Upper lobe of left lung (tissue), 6 donors: ENCODE results near the gene THBD. TPM values are rescaled to one million over a fixed set of nuclear protein-coding genes. Genes with fewer than 3 reads are reported as not detected.

Experiments
- ATAC-seq, 2 donors: fragments of 200-7000 bp; cut with Tn5 transposase; one replicate each; pipeline ENCODE4 v1.9.1; 2022; ENCODE audit warnings: mild to moderate bottlenecking in 2 of 2, moderate library complexity in 2 of 2; ENCODE audit not compliant: low FRiP score in 2 of 2
- DNase-seq, 2 donors: peaks; one replicate each; pipeline ENCODE4 v3.0.0-alpha.2; 2019 to 2020
- H3K27ac ChIP-seq, 4 donors: fragments of 200-600 bp; sonication (generic); one replicate each; pipeline ENCODE4 v1.5.1; 2016 to 2019
- H3K27me3 ChIP-seq, 4 donors: fragments of 200-600 bp; sonication (generic); one replicate each; pipeline ENCODE4 v1.5.1; 2017 to 2019
- H3K36me3 ChIP-seq, 4 donors: fragments of 200-600 bp; sonication (generic); one replicate each; pipeline ENCODE4 v1.5.1; 2016 to 2019
- H3K4me1 ChIP-seq, 4 donors: fragments of 200-600 bp; sonication (generic); one replicate each; pipeline ENCODE4 v1.5.1; 2018 to 2019
- H3K4me3 ChIP-seq, 4 donors: fragments of 200-600 bp; sonication (generic); one replicate each; pipeline ENCODE4 v1.5.1; 2017 to 2019; ENCODE audit warnings: mild to moderate bottlenecking in 2 of 4, moderate library complexity in 1 of 4
- H3K9me3 ChIP-seq, 4 donors: fragments of 200-600 bp; sonication (generic); one replicate each; pipeline ENCODE4 v1.5.1; 2018 to 2019
- CTCF ChIP-seq, 6 experiments: fragments of 450-650 bp in 4 of 6; fragments of 200-600 bp in 2 of 6; sonication (generic) in 2 of 6; IDR thresholded peaks; one replicate each; pipeline ENCODE4 v1.5.1; 2016 to 2019; ENCODE audit warnings: antibody characterized with exemption in 6 of 6
- EP300 ChIP-seq, 4 donors: sonication (generic); formaldehyde crosslinking; IDR thresholded peaks; one replicate each; pipeline ENCODE4 v1.5.1; 2017; ENCODE audit warnings: antibody characterized with exemption in 4 of 4, control low read depth in 2 of 4
- POLR2A ChIP-seq, 4 donors: fragments of 450-650 bp; IDR thresholded peaks; one replicate each; pipeline ENCODE4 v1.5.1; 2016 to 2017; ENCODE audit warnings: antibody characterized with exemption in 4 of 4, mild to moderate bottlenecking in 2 of 4
- POLR2AphosphoS5 ChIP-seq, 2 donors: sonication (generic); formaldehyde crosslinking; IDR thresholded peaks; one replicate each; pipeline ENCODE4 v1.5.1; 2017; ENCODE audit warnings: antibody characterized with exemption in 2 of 2
- WGBS, 2 donors: methylation state at CpG; one replicate each; pipeline ENCODE4 v1.1.5; 2017 to 2018; 5-methylcytosine and 5-hydroxymethylcytosine counted together
- total RNA-seq, 6 donors: library from RNA; depleted of rRNA in 4 of 6; stranded (reverse); fragments of >200 nt in 4 of 6; gene quantifications; one replicate each; pipeline versions ENCODE4 v1.1.0 to v1.2.1, GENCODE V29; 2016 to 2021
- donor health status: DM: no; HTN: no; CAD: no; lungs with moderate emphysema.
- donor health status: DM: no; HTN: yes; CAD: no; lungs with severe emphysema.

Gene THBD
- total RNA-seq, 6 donors from 2014 or later: 17.8 to 235 (median 88.1) TPM

DNA sequence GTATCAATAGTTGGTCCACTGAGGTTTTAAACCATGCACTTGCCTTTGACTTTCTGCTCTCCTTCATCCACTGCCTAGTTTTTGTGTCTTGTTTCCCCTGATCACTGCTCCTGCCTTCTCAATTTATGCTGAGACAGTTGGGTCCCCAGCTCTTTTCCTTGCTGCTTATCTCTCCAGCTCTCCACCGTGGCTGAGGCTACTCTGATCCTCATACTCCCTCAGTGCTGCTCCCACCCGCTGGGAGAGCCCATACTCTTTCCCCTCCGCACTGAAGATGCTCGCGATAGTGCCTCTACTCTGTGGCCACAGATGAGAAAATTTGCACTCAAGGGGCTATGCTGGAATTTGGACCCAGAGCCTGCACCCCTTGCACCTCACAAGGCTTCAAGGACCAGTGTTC lies 3.4 kb upstream of the THBD start:
- H3K9me3 ChIP-seq: no peaks in the 10 kb centered on the region
- DNase-seq: no peak
- no peak for TF ChIP-seq POLR2AphosphoS5 (IDR thresholded peaks at IDR 0.05)
- TF ChIP-seq EP300 (IDR thresholded peaks at IDR 0.05): no peak
- no peaks in the 10 kb centered on the region for H3K27me3 ChIP-seq
- H3K4me3 ChIP-seq: no peak overlapping the region
- ATAC-seq: no peak
- H3K27ac ChIP-seq: no peak overlapping the region
- no peaks in the 10 kb centered on the region for H3K36me3 ChIP-seq
- WGBS, 2 donors: 95 to 97% methylated on average over 5 of the region's 5 CpGs
- H3K4me1 ChIP-seq: peaks cover 25 to 36% (median 32%) of the 10 kb centered on the region in 4 donors

GRCh38 chr20:23050847-23051627 lies 1.6 kb upstream of the THBD start:
- H3K4me3 ChIP-seq: peak overlapping the region; percentile 12 to 69 (median 55)
- no peaks in the 10 kb centered on the region for H3K36me3 ChIP-seq
- H3K4me1 ChIP-seq: peaks cover 31 to 47% (median 38%) of the 10 kb centered on the region in 4 donors
- DNase-seq (peak; percentile 82 to 96), ATAC-seq (peak; percentile 70 to 85)
- H3K27me3 ChIP-seq: peaks cover 0 to 2% (median 0%) of the 10 kb centered on the region in 4 donors
- H3K27ac ChIP-seq: peak overlapping the region; percentile 85 to 89 (median 88)
- 7 to 11% methylated on average over 31 to 37 of the region's 46 CpGs for WGBS, 2 donors
- no peaks in the 10 kb centered on the region for H3K9me3 ChIP-seq
- peak in 2 of 4 donors; percentile 22 to 59 for TF ChIP-seq POLR2A (IDR thresholded peaks at IDR 0.05)
- TF ChIP-seq EP300 (IDR thresholded peaks at IDR 0.05): peak in 1 of 4 donors; percentile 15
- TF ChIP-seq CTCF (IDR thresholded peaks at IDR 0.05): peak; percentile 74 to 83 (median 80)
- peak; percentile 39 to 59 for TF ChIP-seq POLR2AphosphoS5 (IDR thresholded peaks at IDR 0.05)

DNA sequence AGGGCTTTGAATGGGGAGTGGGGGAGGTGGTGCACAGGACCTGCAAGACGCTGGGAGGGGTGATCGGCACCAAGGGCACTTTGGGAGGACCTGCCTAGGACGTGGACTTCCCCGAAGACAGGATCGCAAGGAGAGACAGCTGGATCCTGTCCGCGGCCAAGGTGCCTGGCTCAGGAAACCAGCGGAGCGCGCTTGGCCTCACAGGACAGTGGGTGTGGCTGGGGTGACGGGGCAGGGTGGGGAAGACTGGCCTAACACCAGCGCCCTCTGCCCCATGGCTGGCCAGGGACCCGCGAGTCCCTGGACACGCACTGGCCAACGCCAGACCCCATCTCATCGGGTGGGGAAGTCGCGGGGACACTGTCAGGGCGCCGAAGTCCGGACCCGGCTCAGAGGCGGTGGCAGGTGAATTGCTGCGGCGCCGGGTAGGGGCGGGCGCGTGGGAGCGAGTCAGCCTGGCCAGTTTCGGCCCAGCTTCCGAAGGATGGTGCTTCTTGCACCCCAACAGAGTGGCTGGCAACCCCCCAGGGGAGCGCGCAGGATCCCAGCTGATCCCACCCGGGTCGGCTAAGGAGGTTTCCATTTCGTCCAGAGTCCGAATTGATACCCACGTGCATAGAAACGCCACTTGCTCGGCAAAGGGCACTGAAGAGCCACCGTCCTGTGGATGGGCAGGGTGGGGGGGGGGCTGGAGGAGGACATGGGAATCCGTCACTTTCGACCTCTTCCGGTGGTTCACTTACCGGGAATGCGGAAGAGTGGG lies 785 bp upstream of the THBD start:
- Histone ChIP-seq H3K27ac (peak overlapping the region; percentile 85 to 89 (median 88)), H3K27me3 (peaks cover 0 to 2% (median 0%) of the 10 kb centered on the region in 4 donors), H3K4me3 (peak overlapping the region; percentile 36 to 69 (median 55)), H3K36me3 (no peaks in the 10 kb centered on the region), H3K9me3 (no peaks in the 10 kb centered on the region), H3K4me1 (peaks cover 32 to 49% (median 39%) of the 10 kb centered on the region in 4 donors)
- ATAC-seq: peak; percentile 52 to 60
- TF ChIP-seq POLR2A (IDR thresholded peaks at IDR 0.05): no peak
- TF ChIP-seq EP300 (IDR thresholded peaks at IDR 0.05): no peak
- TF ChIP-seq POLR2AphosphoS5 (IDR thresholded peaks at IDR 0.05): peak in 1 of 2 donors; percentile 10
- WGBS, 2 donors: 0 to 2% methylated on average over 15 to 43 of the region's 48 CpGs
- DNase-seq: peak; percentile 75 to 88

DNA sequence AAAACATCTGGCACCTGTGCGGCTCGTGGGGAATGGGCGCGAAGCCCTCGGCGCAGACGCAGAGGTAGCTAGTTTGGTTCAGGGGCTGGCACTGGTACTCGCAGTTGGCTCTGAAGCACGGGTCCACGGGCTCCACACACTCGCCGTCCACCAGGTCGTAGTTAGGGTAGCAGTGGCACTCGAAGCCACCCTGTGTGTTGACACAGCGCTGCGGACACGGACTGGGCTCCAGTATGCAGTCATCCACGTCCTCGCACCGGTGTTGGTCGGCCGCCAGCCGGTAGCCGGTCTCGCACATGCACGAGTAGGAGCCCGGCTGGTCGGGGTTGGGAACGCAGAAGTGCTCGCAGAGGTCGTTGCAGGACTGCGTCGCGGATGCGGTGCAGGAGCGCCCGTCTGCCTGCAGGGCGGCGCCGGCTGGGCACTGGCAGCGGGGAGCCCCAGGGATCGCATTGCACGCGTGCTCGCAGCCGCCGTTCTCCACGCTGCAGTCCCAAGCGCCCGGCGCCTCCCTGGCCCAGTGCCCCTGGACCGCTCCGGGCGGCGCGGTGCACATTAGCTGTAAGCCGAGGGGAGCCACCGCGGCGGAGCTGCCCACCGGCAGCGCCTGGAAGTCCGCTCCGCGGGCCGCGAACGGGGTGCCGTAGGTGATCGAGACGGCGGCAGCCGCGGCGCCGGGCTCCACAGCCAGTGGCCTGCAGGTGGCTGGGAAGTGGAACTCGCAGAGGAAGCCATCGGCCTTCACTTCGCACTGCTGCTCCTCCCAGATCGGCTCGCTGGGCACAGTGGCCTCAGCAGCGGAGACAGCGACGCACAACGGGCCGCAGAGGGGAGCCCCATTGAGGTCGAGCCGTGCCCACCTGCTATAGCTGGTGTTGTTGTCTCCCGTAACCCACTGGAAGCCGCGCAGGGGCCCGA lies 930 bp downstream of the THBD start:
- H3K4me3 ChIP-seq: peak overlapping the region; percentile 11 to 69 (median 55)
- H3K36me3 ChIP-seq: no peaks in the 10 kb centered on the region
- H3K4me1 ChIP-seq: peaks cover 34 to 50% (median 42%) of the 10 kb centered on the region in 4 donors
- H3K27me3 ChIP-seq: peaks cover 0 to 2% (median 0%) of the 10 kb centered on the region in 4 donors
- 0 to 6% methylated on average over 5 to 40 of the region's 92 CpGs for WGBS, 2 donors
- DNase-seq (peak; percentile 85 to 93), ATAC-seq (peak; percentile 60 to 68)
- H3K9me3 ChIP-seq: no peaks in the 10 kb centered on the region
- TF ChIP-seq EP300 (IDR thresholded peaks at IDR 0.05): no peak
- TF ChIP-seq POLR2AphosphoS5 (IDR thresholded peaks at IDR 0.05): peak in 1 of 2 donors; percentile 57
- TF ChIP-seq CTCF (IDR thresholded peaks at IDR 0.05): peak; percentile 61 to 94 (median 87)
- TF ChIP-seq POLR2A (IDR thresholded peaks at IDR 0.05): peak in 2 of 4 donors; percentile 28 to 39
- H3K27ac ChIP-seq: peak overlapping the region; percentile 85 to 89 (median 88)

GRCh38 chr20:23047738-23048214 lies 1.7 kb downstream of the THBD start:
- 9 to 23% methylated on average over 22 to 24 of the region's 47 CpGs for WGBS, 2 donors
- Histone ChIP-seq H3K27me3 (peaks cover 0 to 2% (median 0%) of the 10 kb centered on the region in 4 donors), H3K36me3 (no peaks in the 10 kb centered on the region), H3K4me1 (peaks cover 34 to 54% (median 45%) of the 10 kb centered on the region in 4 donors), H3K9me3 (no peaks in the 10 kb centered on the region), H3K4me3 (peak overlapping the region; percentile 11 to 69 (median 55)), H3K27ac (peak overlapping the region; percentile 85 to 89 (median 88))
- no peak for ATAC-seq
- peak; percentile 51 to 86 for DNase-seq
- TF ChIP-seq CTCF (IDR thresholded peaks at IDR 0.05) (peak in 1 of 6 experiments; percentile 14), POLR2AphosphoS5 (IDR thresholded peaks at IDR 0.05) (no peak)
